GM13977 (cell line): Measurements from ENCODE around the gene RLF.

Source experiments
- DNase-seq: peaks from one replicate; pipeline ENCODE4 v3.0.0; 2012; ENCODE audit warnings: low spot score
- in situ Hi-C: fragments of 300-500 bp; cut with MboI; formaldehyde crosslinking; loops from one replicate; pipeline ENCODE4 v1.12.0; 2022; ENCODE audit warnings: low sequenced_read_pairs, low pct_unique_long_range_greater_than_20kb, mixed read lengths, inconsistent platforms; ENCODE audit not compliant: unreplicated experiment
- TF ChIP-seq, protein P1 (sequence below): IDR thresholded peaks from 2 replicates; pipeline ENCODE4 v1.5.1; 2012; ENCODE audit warnings: mild to moderate bottlenecking, control low read depth; ENCODE audit not compliant: insufficient read depth; ENCODE audit errors: extremely low read depth, missing control alignments

The RLF gene

DNA sequence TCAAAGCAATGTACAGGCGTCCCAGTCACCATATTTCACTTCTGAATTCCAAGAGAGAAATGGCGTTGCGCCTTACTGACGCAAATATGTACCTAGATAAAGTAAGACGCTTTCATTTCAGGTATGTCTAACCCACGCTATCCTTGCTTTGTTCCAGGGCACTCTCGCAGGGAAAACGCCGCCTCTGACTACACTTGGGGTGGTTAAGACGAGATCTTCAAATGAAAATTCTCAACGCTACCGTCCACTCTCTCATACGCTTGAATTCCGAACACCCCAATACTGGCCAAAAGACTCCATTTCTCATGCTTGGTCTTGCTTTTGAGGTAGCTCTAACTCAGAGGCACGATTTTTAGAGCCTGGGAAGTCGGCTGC, 96.1 kb downstream of the RLF start:
- in situ Hi-C loops, result no loop called here
- no peak for DNase-seq
- TF ChIP-seq, protein P1, sequence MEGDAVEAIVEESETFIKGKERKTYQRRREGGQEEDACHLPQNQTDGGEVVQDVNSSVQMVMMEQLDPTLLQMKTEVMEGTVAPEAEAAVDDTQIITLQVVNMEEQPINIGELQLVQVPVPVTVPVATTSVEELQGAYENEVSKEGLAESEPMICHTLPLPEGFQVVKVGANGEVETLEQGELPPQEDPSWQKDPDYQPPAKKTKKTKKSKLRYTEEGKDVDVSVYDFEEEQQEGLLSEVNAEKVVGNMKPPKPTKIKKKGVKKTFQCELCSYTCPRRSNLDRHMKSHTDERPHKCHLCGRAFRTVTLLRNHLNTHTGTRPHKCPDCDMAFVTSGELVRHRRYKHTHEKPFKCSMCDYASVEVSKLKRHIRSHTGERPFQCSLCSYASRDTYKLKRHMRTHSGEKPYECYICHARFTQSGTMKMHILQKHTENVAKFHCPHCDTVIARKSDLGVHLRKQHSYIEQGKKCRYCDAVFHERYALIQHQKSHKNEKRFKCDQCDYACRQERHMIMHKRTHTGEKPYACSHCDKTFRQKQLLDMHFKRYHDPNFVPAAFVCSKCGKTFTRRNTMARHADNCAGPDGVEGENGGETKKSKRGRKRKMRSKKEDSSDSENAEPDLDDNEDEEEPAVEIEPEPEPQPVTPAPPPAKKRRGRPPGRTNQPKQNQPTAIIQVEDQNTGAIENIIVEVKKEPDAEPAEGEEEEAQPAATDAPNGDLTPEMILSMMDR, result no peak

DNA sequence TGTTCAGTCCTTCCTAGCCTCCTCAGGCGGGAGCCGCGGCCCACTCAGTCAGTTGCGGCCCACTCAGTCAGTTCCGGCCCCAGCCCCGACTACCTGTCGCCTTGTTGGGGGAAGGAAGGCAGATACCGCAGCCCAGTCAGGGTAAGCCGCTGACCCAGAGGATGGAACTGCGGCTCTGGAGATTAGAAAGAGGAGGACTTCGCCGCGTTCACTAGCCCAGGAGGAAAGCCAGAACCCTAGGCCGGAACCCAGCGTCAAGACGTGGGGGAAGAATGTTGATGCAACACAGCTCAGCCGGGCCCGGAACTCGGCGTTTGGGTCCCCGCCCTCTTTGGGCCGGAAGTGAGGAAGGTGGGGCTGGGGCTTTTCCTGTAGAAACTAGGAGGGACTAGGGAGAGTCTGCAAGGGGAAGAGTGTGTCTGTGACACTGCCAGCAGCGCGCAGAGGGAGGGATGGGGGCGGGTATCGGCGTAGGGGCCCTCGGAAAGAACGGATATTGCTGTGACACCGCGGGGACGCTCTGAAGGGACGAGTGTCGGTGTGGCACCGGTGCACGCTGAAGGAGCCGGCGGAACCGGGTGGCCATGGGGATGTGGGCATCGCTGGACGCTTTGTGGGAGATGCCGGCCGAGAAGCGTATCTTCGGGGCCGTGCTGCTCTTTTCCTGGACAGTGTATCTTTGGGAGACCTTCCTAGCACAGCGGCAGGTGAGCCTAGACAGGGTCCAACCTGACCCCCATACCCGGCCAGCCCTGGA, 96.7 kb downstream of the RLF start, which contains the start of gene ZMPSTE24:
ZMPSTE24 (plus strand) TSS at position 549 of the 757 bp plus-strand sequence; CDS start at position 585, 36 bp downstream.
- TF ChIP-seq, protein P1, result no peak
- in situ Hi-C loops, result no loop called here

DNA sequence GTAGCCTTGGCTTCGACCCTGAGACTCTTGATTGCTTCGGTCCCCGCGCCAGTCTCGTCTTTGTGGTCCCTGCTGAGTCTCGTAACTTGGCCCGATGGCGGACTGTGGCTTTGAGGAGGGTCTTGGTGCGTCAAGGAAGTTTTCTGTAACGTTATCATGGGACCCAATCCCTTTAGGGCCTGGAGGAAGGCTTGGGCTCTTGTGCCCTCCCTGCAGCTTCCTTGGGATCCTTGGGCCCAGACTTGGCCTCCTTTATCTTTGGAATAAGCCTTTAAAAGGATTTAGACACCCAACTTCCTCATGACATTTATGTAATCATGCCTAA, 97.2 kb downstream of the RLF start:
- TF ChIP-seq, protein P1, result no peak
- no peak for DNase-seq
- in situ Hi-C loops, result no loop called here

More for the DNA sequence above, 96.7 kb downstream of the RLF start, which contains the start of gene ZMPSTE24:
- DNase-seq, result peak; percentile 85

DNA sequence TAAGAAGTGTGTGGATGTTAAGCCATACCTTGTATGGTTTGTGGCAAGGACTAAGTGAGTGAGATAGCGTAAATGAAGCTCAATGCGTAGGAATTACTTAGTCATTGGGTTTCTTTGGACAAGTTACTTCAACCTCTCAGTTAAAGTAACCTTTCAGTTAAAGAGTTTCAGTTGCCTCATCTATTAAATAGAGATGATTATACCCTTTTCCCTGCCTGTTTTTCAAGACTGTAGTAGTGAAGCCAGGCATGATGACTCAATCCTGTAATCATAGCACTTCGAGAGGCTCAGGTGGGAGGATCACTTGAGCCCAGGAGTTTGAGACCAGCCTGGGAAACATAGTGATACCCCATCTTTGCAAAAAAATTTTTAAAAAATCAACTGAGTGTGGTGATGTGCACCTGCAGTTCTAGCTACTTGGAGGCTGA, 103.2 kb downstream of the RLF start:
- no peak for DNase-seq
- in situ Hi-C loops, result no loop called here
- TF ChIP-seq, protein P1, result no peak

DNA sequence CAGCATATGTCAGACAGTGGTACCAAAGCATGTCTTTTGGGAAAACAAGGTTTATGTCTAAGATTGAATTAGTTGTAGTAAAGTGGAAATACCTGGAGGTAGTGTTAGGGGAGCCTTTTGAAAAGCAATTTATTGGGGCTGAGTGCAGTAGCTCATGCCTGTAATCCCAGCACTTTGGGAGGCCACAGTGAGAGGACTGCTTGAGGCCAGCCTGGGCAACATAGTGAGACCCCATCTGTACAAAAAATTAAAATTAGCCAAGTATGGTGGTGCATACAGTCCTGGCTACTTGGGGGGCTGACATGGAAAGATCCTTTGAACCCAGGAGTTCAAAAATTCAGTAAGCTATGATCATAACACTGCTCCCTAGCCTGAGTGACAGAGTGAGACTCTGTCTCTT, 104.1 kb downstream of the RLF start:
- TF ChIP-seq, protein P1, result no peak
- in situ Hi-C loops, result no loop called here

DNA sequence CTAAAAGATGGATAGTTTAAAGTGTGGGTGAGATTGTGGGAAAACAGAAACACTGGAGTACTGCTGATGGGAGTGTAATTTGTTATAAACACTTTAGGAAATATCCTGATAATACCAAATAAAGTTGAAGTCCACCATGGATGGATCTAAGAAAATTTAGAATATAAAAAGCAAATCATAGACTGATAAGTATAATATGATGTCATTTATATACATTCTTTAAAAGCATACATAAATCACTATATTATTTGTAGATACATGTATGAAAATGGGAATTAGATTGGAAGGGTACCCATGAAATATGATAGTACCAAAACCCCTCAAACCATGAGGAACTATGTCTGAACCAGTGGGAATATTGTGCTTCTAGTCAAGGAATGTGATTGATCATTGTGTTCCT, 104.7 kb downstream of the RLF start:
- no peak for DNase-seq
- in situ Hi-C loops, result no loop called here
- TF ChIP-seq, protein P1, result no peak

More for the DNA sequence above, 104.1 kb downstream of the RLF start:
- DNase-seq, result no peak
